Gastroesophageal sphincter (tissue), 4 donors: ENCODE results near the gene CAD. TPM values are rescaled to one million over a fixed set of nuclear protein-coding genes. Genes with fewer than 3 reads are reported as not detected.

Experiments used
- ATAC-seq: fragments of 150-250 bp; one replicate; pipeline ENCODE4 v1.9.1; 2016; ENCODE audit warnings: mild to moderate bottlenecking, moderate library complexity
- H3K27ac ChIP-seq, 4 donors: fragments of 200-600 bp; sonication (generic) in 3 of 4; 1 replicate in 3 of 4; 2 replicates in 1 of 4; pipeline ENCODE4 v1.5.1; 2016 to 2019
- H3K27me3 ChIP-seq: fragments of 200-600 bp; sonication (generic); one replicate; pipeline ENCODE4 v1.5.1; 2019
- H3K36me3 ChIP-seq, 2 donors: fragments of 200-600 bp; sonication (generic); one replicate each; pipeline ENCODE4 v1.5.1; 2019; ENCODE audit warnings: control low read depth in 1 of 2
- H3K4me1 ChIP-seq, 3 donors: fragments of 200-600 bp; sonication (generic); 1 replicate in 2 of 3; 2 replicates in 1 of 3; pipeline ENCODE4 v1.5.1; 2016 to 2019; ENCODE audit warnings: control low read depth in 2 of 3
- H3K4me3 ChIP-seq, 2 donors: fragments of 200-600 bp; sonication (generic); one replicate each; pipeline ENCODE4 v1.5.1; 2019; ENCODE audit warnings: mild to moderate bottlenecking in 1 of 2, moderate library complexity in 1 of 2
- H3K9me3 ChIP-seq, 3 donors: fragments of 200-600 bp; sonication (generic); one replicate each; pipeline ENCODE4 v1.5.1; 2017 to 2019; ENCODE audit warnings: control low read depth in 2 of 3
- EP300 ChIP-seq: sonication (generic); formaldehyde crosslinking; IDR thresholded peaks from one replicate; pipeline ENCODE4 v1.6.1; 2017; ENCODE audit warnings: antibody characterized with exemption, mild to moderate bottlenecking
- POLR2A ChIP-seq, 2 donors: fragments of 450-650 bp; IDR thresholded peaks; one replicate each; pipeline ENCODE4 v1.6.1; 2017; ENCODE audit warnings: antibody characterized with exemption in 2 of 2, mild to moderate bottlenecking in 2 of 2, moderate library complexity in 1 of 2
- POLR2AphosphoS5 ChIP-seq: sonication (generic); formaldehyde crosslinking; IDR thresholded peaks from one replicate; pipeline ENCODE4 v1.6.1; 2017; ENCODE audit warnings: antibody characterized with exemption
- WGBS, 2 donors: methylation state at CpG; one replicate each; pipeline ENCODE4 v1.1.5; 2018; ENCODE audit warnings: low coverage in 1 of 2; 5-methylcytosine and 5-hydroxymethylcytosine counted together
- total RNA-seq, 4 donors: library from RNA; depleted of rRNA; stranded (reverse); fragments of >200 nt; gene quantifications; one replicate each; pipeline ENCODE4 v1.1.0, GENCODE V29; 2016
- TF ChIP-seq, protein P1 (sequence below), 4 experiments: fragments of 200-600 bp in 2 of 4; fragments of 450-650 bp in 2 of 4; sonication (generic) in 1 of 4; IDR thresholded peaks; one replicate each; pipeline ENCODE4 v1.5.1; 2017 to 2019; ENCODE audit warnings: antibody characterized with exemption in 4 of 4, mild to moderate bottlenecking in 2 of 4, moderate library complexity in 2 of 4

Gene CAD
- total RNA-seq, 4 donors from 2014 or later = 12.1 to 23.3 (median 16.3) TPM

DNA sequence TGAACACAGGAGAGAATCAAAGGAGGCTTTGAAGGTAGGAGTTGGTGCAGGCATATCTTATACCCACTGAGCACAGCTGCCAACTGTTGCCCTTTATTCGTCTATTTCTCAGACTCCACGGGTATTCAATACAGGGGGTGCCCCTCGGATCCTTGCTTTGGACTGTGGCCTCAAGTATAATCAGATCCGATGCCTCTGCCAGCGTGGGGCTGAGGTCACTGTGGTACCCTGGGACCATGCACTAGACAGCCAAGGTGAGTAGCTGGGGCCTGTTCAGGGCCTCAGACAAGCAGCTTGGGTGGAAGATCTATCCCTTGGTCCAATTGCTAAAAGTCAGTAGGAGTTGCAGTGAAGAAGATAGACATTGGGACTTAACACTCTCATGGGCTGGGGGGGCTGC is 5.2 kb downstream of the CAD start:
- H3K4me1 ChIP-seq = peaks cover 0 to 10% (median 7%) of the 10 kb centered on the region in 3 donors
- TF ChIP-seq POLR2A (IDR thresholded peaks at IDR 0.05) (no peak), POLR2AphosphoS5 (no peak), EP300 (no peak)
- TF ChIP-seq, protein P1, sequence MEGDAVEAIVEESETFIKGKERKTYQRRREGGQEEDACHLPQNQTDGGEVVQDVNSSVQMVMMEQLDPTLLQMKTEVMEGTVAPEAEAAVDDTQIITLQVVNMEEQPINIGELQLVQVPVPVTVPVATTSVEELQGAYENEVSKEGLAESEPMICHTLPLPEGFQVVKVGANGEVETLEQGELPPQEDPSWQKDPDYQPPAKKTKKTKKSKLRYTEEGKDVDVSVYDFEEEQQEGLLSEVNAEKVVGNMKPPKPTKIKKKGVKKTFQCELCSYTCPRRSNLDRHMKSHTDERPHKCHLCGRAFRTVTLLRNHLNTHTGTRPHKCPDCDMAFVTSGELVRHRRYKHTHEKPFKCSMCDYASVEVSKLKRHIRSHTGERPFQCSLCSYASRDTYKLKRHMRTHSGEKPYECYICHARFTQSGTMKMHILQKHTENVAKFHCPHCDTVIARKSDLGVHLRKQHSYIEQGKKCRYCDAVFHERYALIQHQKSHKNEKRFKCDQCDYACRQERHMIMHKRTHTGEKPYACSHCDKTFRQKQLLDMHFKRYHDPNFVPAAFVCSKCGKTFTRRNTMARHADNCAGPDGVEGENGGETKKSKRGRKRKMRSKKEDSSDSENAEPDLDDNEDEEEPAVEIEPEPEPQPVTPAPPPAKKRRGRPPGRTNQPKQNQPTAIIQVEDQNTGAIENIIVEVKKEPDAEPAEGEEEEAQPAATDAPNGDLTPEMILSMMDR (IDR thresholded peaks at IDR 0.05) = no peak
- WGBS, 2 donors = 81 to 88% methylated on average over 3 of the region's 5 CpGs
- H3K27me3 ChIP-seq = no peaks in the 10 kb centered on the region
- H3K9me3 ChIP-seq = no peaks in the 10 kb centered on the region
- no peak overlapping the region for H3K27ac ChIP-seq
- ATAC-seq = no peak
- H3K4me3 ChIP-seq = no peak overlapping the region
- H3K36me3 ChIP-seq = peaks cover 0 to 76% of the 10 kb centered on the region in 2 donors

DNA sequence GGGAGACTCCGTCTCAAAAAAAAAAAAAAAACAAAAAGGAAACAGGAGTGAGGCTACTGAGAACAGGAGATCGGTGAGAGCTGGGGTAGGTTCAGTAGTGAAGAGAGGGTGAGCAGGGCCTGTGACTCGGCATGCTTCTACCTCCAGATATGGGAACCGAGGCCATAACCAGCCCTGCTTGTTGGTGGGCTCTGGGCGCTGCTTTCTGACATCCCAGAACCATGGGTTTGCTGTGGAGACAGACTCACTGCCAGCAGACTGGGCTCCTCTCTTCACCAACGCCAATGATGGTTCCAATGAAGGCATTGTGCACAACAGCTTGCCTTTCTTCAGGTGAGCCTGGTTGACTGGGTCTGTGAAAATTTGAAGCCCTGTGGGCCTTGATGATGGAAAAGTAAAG is 6.2 kb downstream of the CAD start:
- no peak overlapping the region for H3K27ac ChIP-seq
- no peaks in the 10 kb centered on the region for H3K27me3 ChIP-seq
- H3K36me3 ChIP-seq = peaks cover 0 to 87% of the 10 kb centered on the region in 2 donors
- peaks cover 0 to under 1% (median 0%) of the 10 kb centered on the region in 3 donors for H3K4me1 ChIP-seq
- no peaks in the 10 kb centered on the region for H3K9me3 ChIP-seq
- no peak for ATAC-seq
- WGBS, 2 donors = 93 to 98% methylated on average over 5 of the region's 6 CpGs
- TF ChIP-seq POLR2AphosphoS5 = no peak
- TF ChIP-seq, protein P1 (IDR thresholded peaks at IDR 0.05) = no peak
- TF ChIP-seq POLR2A (IDR thresholded peaks at IDR 0.05) = no peak
- TF ChIP-seq EP300 = no peak
- H3K4me3 ChIP-seq = no peak overlapping the region

DNA sequence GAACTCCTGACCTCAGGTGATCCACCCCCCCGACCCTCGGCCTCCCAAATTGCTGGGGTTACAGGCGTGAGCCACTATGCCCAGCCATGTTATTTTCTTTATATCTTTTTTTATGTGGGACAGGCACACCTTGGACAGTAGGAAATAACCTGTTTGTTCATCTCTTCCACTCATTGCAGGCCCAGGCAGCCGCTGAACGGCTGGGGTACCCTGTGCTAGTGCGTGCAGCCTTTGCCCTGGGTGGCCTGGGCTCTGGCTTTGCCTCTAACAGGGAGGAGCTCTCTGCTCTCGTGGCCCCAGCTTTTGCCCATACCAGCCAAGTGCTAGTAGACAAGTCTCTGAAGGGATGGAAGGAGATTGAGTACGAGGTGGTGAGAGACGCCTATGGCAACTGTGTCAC is 8.4 kb downstream of the CAD start:
- WGBS, 2 donors = 100% methylated on average over 5 of the region's 9 CpGs; no CpG with 5 or more reads in 1 of the 2 donors
- ATAC-seq = no peak
- H3K27ac ChIP-seq = no peak overlapping the region
- TF ChIP-seq, protein P1 (IDR thresholded peaks at IDR 0.05) = no peak
- no peak for TF ChIP-seq EP300
- no peak for TF ChIP-seq POLR2A (IDR thresholded peaks at IDR 0.05)
- TF ChIP-seq POLR2AphosphoS5 = no peak
- no peaks in the 10 kb centered on the region for H3K4me1 ChIP-seq
- no peaks in the 10 kb centered on the region for H3K9me3 ChIP-seq
- no peaks in the 10 kb centered on the region for H3K27me3 ChIP-seq
- H3K4me3 ChIP-seq = no peak overlapping the region
- peaks cover 0 to 97% of the 10 kb centered on the region in 2 donors for H3K36me3 ChIP-seq

DNA sequence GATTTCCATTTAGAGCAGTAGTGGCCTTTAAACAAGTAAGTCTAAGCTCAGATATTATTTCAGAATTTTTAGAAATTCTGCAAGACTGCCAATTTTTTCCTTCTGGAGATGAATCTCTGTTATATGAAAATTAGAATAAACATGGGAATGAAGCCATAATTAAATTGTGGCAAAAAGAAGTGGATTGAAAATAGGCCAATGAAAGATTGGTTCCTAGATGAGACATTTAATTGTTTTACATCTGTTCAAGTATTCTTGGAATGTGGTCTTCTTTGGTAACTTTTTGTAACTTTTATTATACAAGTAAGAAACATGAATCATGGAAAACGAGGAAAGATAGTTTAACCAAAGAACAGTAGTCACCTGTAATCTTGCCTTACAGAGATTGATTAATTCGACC is 10.3 kb downstream of the CAD start:
- WGBS, 2 donors = 80 to 94% methylated on average over 2 of the region's 2 CpGs
- H3K27ac ChIP-seq = no peak overlapping the region
- no peaks in the 10 kb centered on the region for H3K27me3 ChIP-seq
- no peak for ATAC-seq
- H3K36me3 ChIP-seq = peaks cover 0 to 100% of the 10 kb centered on the region in 2 donors
- H3K4me3 ChIP-seq = no peak overlapping the region
- no peak for TF ChIP-seq EP300
- TF ChIP-seq POLR2AphosphoS5 = no peak
- TF ChIP-seq, protein P1 (IDR thresholded peaks at IDR 0.05) = no peak
- no peak for TF ChIP-seq POLR2A (IDR thresholded peaks at IDR 0.05)
- H3K4me1 ChIP-seq = no peaks in the 10 kb centered on the region
- H3K9me3 ChIP-seq = no peaks in the 10 kb centered on the region

DNA sequence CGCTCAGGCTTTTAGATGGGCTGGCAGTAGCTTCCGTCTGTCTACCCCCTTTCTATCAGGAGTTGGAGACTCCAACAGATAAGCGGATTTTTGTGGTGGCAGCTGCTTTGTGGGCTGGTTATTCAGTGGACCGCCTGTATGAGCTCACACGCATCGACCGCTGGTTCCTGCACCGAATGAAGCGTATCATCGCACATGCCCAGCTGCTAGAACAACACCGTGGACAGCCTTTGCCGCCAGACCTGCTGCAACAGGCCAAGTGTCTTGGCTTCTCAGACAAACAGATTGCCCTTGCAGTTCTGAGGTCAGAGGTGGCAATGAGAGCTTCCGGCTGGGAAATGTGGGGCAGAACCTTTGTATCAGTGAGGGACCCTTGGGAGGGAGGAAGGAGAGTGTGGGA is 14.8 kb downstream of the CAD start:
- Histone ChIP-seq H3K27me3 (no peaks in the 10 kb centered on the region), H3K36me3 (peaks cover 0 to 100% of the 10 kb centered on the region in 2 donors), H3K27ac (no peak overlapping the region), H3K4me1 (no peaks in the 10 kb centered on the region), H3K4me3 (no peak overlapping the region), H3K9me3 (no peaks in the 10 kb centered on the region)
- ATAC-seq = no peak
- 76 to 80% methylated on average over 2 to 3 of the region's 13 CpGs for WGBS, 2 donors
- TF ChIP-seq POLR2A (IDR thresholded peaks at IDR 0.05) = no peak
- TF ChIP-seq EP300 = no peak
- TF ChIP-seq, protein P1 (IDR thresholded peaks at IDR 0.05) = no peak
- TF ChIP-seq POLR2AphosphoS5 = no peak
